ENCODE data around the gene C12orf57. TPM values are rescaled to one million over a fixed set of nuclear protein-coding genes. Genes with fewer than 3 reads are reported as not detected.

The C12orf57 gene
- total RNA-seq, 1 donor from 2014 or later = 277 TPM

DNA sequence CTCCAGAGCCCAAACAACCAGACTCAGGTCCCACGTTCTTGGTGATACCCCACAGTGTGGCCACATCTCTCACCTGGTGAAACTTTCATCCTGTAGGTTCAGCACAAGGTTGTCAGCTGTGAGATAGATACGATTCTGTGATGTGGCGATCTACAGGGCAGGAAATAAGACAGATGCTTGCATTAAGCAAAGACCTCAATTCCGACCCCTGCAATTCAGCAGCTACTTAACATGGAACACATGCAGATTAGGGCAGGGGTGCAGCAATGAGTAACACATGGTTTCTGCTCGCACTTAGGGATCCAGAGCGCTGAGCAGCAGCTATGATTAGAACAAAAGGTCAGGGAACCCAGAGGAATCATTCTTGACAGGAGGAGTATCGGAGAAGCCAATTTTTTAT is 22.5 kb downstream of the C12orf57 start:
- Mint-ChIP-seq H3K9me3 (ENCODE audit: low read depth) (no peaks in the 10 kb centered on the region), H3K27ac (peak overlapping the region; percentile 90), H3K27me3 (no peaks in the 10 kb centered on the region), H3K4me1 (ENCODE audit: low read depth) (peaks cover 54% of the 10 kb centered on the region), H3K36me3 (ENCODE audit: insufficient read depth) (peaks cover 22% of the 10 kb centered on the region), H3K4me3 (ENCODE audit: low read depth) (no peak overlapping the region)
- no peak for DNase-seq (ENCODE audit: low spot score, unreplicated experiment)
- TF ChIP-seq CTCF (IDR thresholded peaks at IDR 0.05; ENCODE audit: unreplicated experiment) = no peak

DNA sequence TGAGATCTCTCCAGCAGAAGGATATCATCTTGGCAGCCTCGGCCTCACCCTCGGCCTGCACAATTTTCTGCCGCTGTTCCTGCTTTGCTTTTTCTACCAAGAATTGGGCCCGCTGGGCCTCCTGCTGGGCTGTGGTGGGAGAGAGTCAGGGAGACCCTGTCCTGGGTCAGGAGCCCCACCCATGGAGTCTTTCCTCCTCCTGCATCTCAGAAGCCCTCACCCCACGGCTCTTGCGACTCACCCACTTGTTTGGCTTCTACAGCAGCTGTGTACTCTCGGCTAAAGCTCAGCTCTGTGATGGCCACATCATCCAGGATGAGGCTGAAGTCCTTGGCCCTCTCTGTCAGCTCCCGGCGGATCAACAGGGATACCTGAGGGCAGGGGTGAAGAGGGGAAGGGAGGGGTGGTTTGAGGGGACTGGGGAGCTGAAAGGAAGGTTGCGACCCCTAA is 23.9 kb downstream of the C12orf57 start:
- no peak for DNase-seq (ENCODE audit: low spot score, unreplicated experiment)
- TF ChIP-seq CTCF (IDR thresholded peaks at IDR 0.05; ENCODE audit: unreplicated experiment) = no peak
- Mint-ChIP-seq H3K4me3 (ENCODE audit: low read depth) (no peak overlapping the region), H3K9me3 (ENCODE audit: low read depth) (no peaks in the 10 kb centered on the region), H3K4me1 (ENCODE audit: low read depth) (peaks cover 51% of the 10 kb centered on the region), H3K27me3 (no peaks in the 10 kb centered on the region), H3K27ac (peak overlapping the region; percentile 84), H3K36me3 (ENCODE audit: insufficient read depth) (peaks cover 22% of the 10 kb centered on the region)

GRCh38 chr12:6968426-6968825 is 24.6 kb downstream of the C12orf57 start:
- Mint-ChIP-seq H3K27me3 (no peaks in the 10 kb centered on the region), H3K36me3 (ENCODE audit: insufficient read depth) (peaks cover 22% of the 10 kb centered on the region), H3K4me3 (ENCODE audit: low read depth) (peak overlapping the region; percentile 98), H3K9me3 (ENCODE audit: low read depth) (no peaks in the 10 kb centered on the region), H3K4me1 (ENCODE audit: low read depth) (peaks cover 47% of the 10 kb centered on the region), H3K27ac (peak overlapping the region; percentile 38)
- no peak for TF ChIP-seq CTCF (IDR thresholded peaks at IDR 0.05; ENCODE audit: unreplicated experiment)
- no peak for DNase-seq (ENCODE audit: low spot score, unreplicated experiment)

- peak overlapping the region; percentile 99 for H3K27ac Mint-ChIP-seq
- H3K4me1 Mint-ChIP-seq (ENCODE audit: low read depth) = peaks cover 35% of the 10 kb centered on the region
- no peak for DNase-seq (ENCODE audit: low spot score, unreplicated experiment)
Observed at GRCh38 chr12:6970096-6970527, 26.3 kb downstream of the C12orf57 start.

DNA sequence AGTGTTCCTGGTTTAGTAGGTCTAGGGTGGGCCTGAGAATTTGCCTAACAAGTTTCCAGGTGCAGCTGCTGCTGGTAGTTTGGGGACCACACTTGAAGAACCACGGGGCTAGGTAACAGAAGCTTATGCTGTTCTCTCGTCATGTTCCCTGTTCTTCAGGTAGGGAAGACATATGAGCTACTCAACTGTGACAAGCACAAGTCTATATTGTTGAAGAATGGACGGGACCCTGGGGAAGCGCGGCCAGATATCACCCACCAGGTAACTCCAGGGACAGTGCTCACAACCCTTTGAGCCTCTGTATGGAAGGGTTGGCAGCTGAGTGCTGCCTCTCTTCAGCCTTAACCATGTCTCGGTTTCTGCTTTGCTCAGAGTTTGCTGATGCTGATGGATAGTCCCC is 30.4 kb downstream of the C12orf57 start:
- TF ChIP-seq CTCF (IDR thresholded peaks at IDR 0.05; ENCODE audit: unreplicated experiment) = no peak
- Mint-ChIP-seq H3K4me1 (ENCODE audit: low read depth) (peaks cover 17% of the 10 kb centered on the region), H3K36me3 (ENCODE audit: insufficient read depth) (peaks cover 20% of the 10 kb centered on the region), H3K27me3 (no peaks in the 10 kb centered on the region), H3K4me3 (ENCODE audit: low read depth) (no peak overlapping the region), H3K27ac (no peak overlapping the region), H3K9me3 (ENCODE audit: low read depth) (no peaks in the 10 kb centered on the region)
- DNase-seq (ENCODE audit: low spot score, unreplicated experiment) = no peak

More at GRCh38 chr12:6970096-6970527, 26.3 kb downstream of the C12orf57 start:
- peaks cover 19% of the 10 kb centered on the region for H3K36me3 Mint-ChIP-seq (ENCODE audit: insufficient read depth)
- peak overlapping the region; percentile 98 for H3K4me3 Mint-ChIP-seq (ENCODE audit: low read depth)
- no peaks in the 10 kb centered on the region for H3K27me3 Mint-ChIP-seq
- no peak for TF ChIP-seq CTCF (IDR thresholded peaks at IDR 0.05; ENCODE audit: unreplicated experiment)
- H3K9me3 Mint-ChIP-seq (ENCODE audit: low read depth) = no peaks in the 10 kb centered on the region

Data from progenitor cell of endocrine pancreas (in vitro differentiated cells).